ENCODE results near the gene CACNA1H. TPM values are rescaled to one million over a fixed set of nuclear protein-coding genes. Genes with fewer than 3 reads are reported as not detected.
"Not testable (repeated sequence)": the region's sequence is repeated elsewhere in the genome, so short reads cannot be mapped to it uniquely, and the experiment has no call there.

The CACNA1H gene
- polyA plus RNA-seq, 3 donors: 27.6 to 32.8 (median 28.7) TPM

GRCh38 chr16:1192384-1193073 is 39.6 kb downstream of the CACNA1H start:
- DNase-seq: no peak

- DNase-seq: no peak
Measured at GRCh38 chr16:1193143-1193824, 40.4 kb downstream of the CACNA1H start.

DNA sequence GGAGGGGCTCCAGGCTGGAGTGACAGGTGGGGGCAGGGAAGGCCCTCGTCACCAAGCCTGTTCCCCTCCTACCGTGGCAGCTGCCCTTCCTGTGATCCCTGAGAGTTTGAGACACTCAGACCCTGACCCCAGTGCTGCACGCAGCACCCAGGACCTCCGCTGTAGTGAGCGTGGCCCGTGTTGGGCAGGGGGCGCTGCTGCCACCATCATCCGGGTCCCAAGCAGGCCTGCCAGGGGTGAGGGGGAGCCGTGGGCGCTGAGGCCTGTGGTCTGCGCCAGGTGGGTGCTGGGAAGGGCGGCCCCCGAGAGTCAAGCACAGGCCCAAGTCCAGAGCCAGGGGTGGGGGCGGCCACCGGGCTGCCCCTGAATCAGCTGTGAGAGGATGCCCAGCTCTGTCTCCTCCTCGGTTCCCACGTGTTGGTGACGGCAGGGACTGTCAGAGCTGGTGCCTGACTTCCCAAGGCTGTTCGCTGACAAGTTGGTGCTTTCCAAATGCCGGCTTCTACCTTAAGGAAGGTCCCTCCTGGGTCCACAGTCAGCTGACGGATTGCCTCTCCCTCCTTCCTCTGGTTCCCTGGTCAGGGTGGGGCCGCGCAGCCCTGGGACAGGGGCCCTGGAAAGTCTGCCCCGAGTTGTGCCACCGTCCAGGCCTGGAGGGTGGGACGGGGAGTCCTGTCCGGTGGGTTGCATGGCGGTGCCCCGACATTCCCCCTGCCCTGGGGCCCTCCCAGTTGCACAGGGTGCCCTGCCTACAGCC is 41.1 kb downstream of the CACNA1H start:
- no peak for DNase-seq

GRCh38 chr16:1194665-1195392 is 41.9 kb downstream of the CACNA1H start:
- no peak for DNase-seq

- DNase-seq: no peak
Measured at GRCh38 chr16:1195393-1195666, 42.4 kb downstream of the CACNA1H start.

DNA sequence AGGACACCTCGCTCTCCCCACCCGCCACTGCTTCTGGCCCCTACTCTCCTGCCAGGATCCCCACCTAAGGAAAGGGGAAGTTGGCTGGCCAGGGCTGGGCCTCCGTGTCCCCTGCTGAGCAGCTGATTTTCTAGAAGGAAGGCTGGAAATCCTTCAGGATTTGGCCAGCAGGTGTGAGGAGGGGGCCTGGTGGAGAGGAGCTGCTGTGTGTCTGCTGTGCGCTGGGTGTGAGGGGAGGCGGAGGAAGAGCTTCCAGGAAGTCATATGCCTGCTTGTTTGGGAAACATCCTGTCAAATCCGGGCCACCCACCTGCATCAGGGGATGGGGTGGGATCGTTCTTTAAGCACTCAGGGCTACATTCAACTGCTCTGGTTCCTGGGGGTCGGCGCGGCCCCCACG is 43.6 kb downstream of the CACNA1H start:
- DNase-seq: no peak

GRCh38 chr16:1197237-1197866 is 44.4 kb downstream of the CACNA1H start:
- DNase-seq: no peak

GRCh38 chr16:1198194-1198593 is 45.3 kb downstream of the CACNA1H start:
- no peak for DNase-seq

DNA sequence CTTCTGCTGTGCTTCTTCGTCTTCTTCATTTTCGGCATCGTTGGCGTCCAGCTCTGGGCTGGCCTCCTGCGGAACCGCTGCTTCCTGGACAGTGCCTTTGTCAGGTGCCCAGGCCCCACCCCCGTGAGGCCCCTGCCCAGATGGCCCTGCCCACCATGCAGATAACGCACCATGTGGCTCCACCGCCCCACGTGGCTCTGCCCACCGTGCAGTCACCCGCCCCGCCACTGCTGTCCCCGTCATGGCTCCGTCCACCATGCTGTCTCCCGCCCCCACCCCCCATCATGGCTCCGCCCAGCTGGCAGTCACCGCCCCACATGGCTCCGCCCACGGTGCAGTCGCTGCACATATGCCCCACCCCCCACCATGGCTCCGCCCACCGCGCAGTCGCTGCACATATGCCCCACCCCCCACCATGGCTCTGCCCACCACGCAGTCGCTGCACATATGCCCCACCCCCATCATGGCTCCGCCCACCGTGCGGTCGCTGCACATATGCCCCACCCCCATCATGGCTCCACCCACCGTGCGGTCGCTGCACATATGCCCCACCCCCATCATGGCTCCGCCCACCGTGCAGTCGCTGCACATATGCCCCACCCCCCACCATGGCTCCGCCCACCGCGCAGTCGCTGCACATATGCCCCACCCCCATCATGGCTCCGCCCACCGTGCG is 45.9 kb downstream of the CACNA1H start:
- not testable (repeated sequence) for DNase-seq

DNA sequence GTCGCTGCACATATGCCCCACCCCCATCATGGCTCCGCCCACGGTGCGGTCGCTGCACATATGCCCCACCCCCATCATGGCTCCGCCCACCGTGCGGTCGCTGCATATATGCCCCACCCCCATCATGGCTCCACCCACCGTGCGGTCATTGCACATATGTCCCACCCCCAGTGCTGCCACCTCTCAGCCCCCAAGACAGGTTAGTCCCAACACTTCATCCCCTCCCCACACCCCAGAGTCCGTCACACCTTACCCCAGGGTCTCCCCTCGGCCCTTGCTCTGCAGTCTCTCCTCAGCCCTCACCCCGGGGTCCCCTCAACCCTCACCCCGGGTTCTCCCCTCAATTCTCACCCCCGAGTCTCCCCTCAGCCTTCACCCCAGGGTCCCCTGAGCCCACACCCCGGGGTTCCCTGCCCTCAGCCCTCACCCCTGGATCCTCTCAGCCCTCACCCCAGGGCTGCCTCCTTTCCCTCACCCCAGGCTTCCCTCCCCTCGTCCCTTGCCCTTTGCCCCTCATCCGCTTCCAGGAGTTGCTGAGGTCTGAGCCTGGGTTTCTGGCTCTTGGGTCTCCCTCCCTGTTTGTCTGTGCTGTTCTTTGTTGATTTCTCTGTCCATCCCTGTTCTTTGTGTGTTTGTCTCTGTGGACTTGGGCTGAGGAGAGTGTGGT is 46.6 kb downstream of the CACNA1H start:
- DNase-seq: no peak

GRCh38 chr16:1200014-1200627 is 47.2 kb downstream of the CACNA1H start:
- no peak for DNase-seq

- DNase-seq: no peak
Measured at GRCh38 chr16:1201444-1201843, 48.5 kb downstream of the CACNA1H start.

GRCh38 chr16:1202274-1202673 is 49.4 kb downstream of the CACNA1H start:
- no peak for DNase-seq

DNA sequence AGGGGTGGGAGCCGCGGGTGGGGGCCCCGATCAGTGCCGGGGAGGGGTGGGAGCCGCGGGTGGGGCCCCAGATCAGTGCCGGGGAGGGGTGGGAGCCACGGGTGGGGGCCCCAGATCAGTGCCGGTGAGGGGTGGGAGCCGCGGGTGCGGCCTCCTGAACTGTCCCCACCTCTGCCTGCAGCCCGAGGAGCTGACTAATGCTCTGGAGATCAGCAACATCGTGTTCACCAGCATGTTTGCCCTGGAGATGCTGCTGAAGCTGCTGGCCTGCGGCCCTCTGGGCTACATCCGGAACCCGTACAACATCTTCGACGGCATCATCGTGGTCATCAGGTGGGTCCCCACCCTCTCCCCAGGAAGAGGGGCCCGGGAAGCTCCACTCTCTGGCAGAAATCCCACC is 52.0 kb downstream of the CACNA1H start:
- no peak for DNase-seq

GRCh38 chr16:1206326-1206725 is 53.4 kb downstream of the CACNA1H start:
- no peak for DNase-seq

DNA sequence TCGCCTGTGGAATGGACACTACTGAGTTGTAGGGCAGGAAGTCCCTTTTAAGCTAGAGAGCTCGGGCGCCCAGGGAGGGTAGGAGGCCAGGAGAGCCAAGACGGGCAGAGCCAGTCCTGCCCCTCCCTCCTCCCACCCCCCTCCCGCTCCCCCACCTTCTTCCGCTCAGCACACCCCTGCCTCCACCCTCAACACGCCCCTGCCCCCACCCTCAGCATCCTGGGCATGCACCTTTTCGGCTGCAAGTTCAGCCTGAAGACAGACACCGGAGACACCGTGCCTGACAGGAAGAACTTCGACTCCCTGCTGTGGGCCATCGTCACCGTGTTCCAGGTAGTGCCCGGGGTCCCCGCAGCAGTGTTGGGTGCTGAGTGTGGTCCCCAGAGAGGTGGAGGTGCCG is 53.9 kb downstream of the CACNA1H start:
- DNase-seq: no peak

- no peak for DNase-seq
Measured at GRCh38 chr16:1208239-1208830, 55.4 kb downstream of the CACNA1H start.

DNA sequence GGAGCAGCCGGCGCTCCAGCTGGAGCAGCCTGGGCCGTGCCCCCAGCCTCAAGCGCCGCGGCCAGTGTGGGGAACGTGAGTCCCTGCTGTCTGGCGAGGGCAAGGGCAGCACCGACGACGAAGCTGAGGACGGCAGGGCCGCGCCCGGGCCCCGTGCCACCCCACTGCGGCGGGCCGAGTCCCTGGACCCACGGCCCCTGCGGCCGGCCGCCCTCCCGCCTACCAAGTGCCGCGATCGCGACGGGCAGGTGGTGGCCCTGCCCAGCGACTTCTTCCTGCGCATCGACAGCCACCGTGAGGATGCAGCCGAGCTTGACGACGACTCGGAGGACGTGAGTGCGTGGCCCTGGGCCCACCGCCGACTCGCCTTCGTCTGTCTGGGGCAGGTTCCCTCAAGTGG is 56.2 kb downstream of the CACNA1H start:
- no peak for DNase-seq

DNA sequence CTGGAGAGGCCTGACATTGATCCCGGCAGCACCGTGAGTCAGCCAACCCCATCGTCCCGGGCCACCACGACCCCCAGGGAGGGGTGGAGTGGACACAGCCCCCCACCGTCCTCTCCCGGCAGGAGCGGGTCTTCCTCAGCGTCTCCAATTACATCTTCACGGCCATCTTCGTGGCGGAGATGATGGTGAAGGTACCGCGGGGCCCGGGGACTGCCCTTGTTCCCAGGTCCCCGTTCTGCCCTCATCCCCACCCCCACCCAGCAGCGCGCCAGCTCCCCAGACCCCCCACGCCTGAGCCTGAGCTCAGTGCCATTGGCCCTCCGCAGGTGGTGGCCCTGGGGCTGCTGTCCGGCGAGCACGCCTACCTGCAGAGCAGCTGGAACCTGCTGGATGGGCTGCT is 57.6 kb downstream of the CACNA1H start:
- no peak for DNase-seq

All from renal pelvis (tissue), 4 donors.